NCI-H1417 treated with DMSO at 0.1 percent for 48 hours (cell line): Measurements from ENCODE around the gene HTRA2.

Experiments
- DNase-seq: peaks from one replicate; lab custom pipeline; 2025; lab: John Stamatoyannopoulos, UW

The HTRA2 gene

GRCh38 chr2:74515981-74516633, 13.6 kb upstream of the HTRA2 start:
- no peak for DNase-seq

GRCh38 chr2:74516650-74517049, 13.1 kb upstream of the HTRA2 start:
- DNase-seq = no peak

- DNase-seq = no peak
Measured at GRCh38 chr2:74522516-74522915, 7.2 kb upstream of the HTRA2 start.

- no peak for DNase-seq
Measured at GRCh38 chr2:74524005-74524404, 5.7 kb upstream of the HTRA2 start.

GRCh38 chr2:74524955-74525716, 4.6 kb upstream of the HTRA2 start:
- DNase-seq = no peak

GRCh38 chr2:74525717-74526648, 3.8 kb upstream of the HTRA2 start, which contains the start of gene DQX1:
Gene DQX1 (minus strand): TSS chr2:74526231. CDS start chr2:74525729, 502 bp downstream.
- no peak for DNase-seq

- DNase-seq = no peak
Measured at GRCh38 chr2:74526649-74527230, 3.0 kb upstream of the HTRA2 start.

GRCh38 chr2:74527741-74528140, 2.0 kb upstream of the HTRA2 start:
- DNase-seq = no peak

- no peak for DNase-seq
Measured at GRCh38 chr2:74528600-74529356, 955 bp upstream of the HTRA2 start.

- DNase-seq = no peak
Measured at GRCh38 chr2:74530239-74531187, 780 bp downstream of the HTRA2 start.

- no peak for DNase-seq
Measured at GRCh38 chr2:74531666-74532065, 1.9 kb downstream of the HTRA2 start.

GRCh38 chr2:74532222-74532621, 2.5 kb downstream of the HTRA2 start:
- no peak for DNase-seq

- no peak for DNase-seq
Measured at GRCh38 chr2:74533464-74533863, 3.7 kb downstream of the HTRA2 start.

GRCh38 chr2:74534411-74534810, 4.7 kb downstream of the HTRA2 start:
- DNase-seq = no peak

GRCh38 chr2:74535440-74535965, 5.8 kb downstream of the HTRA2 start:
- no peak for DNase-seq

- no peak for DNase-seq
Measured at GRCh38 chr2:74536166-74536950, 6.6 kb downstream of the HTRA2 start.

- no peak for DNase-seq
Measured at GRCh38 chr2:74537140-74537539, 7.4 kb downstream of the HTRA2 start.

- no peak for DNase-seq
Measured at GRCh38 chr2:74538881-74539339, 9.2 kb downstream of the HTRA2 start.

GRCh38 chr2:74540291-74540690, 10.6 kb downstream of the HTRA2 start:
- DNase-seq = no peak
